AG04449 (cell line): Measurements from ENCODE around the gene TBC1D2.

Experiments used
- CTCF ChIA-PET: fragments of 350-600 bp; formaldehyde crosslinking; extraction: SDS; loops from one replicate; lab custom pipeline; 2021; ENCODE audit warnings: antibody characterized with exemption; lab: Yijun Ruan, JAX
- POLR2A ChIA-PET: fragments of 400-600, 350-600 bp; formaldehyde crosslinking; extraction: SDS; loops from one replicate; lab custom pipeline; 2020; ENCODE audit warnings: antibody characterized with exemption, inconsistent platforms; lab: Yijun Ruan, JAX
- DNase-seq: peaks from one replicate; pipeline ENCODE4 v3.0.0-alpha.2; 2010; ENCODE audit warnings: low read depth, low spot score
- H3K4me3 ChIP-seq: 2 replicates; pipeline ENCODE4 v1.5.1; 2011; ENCODE audit warnings: low read depth, mild to moderate bottlenecking, control low read depth, low read length
- TF ChIP-seq, protein P1 (sequence below): IDR thresholded peaks from one replicate; pipeline ENCODE4 v1.5.1; 2011; ENCODE audit warnings: mild to moderate bottlenecking, moderate library complexity, low read length, control low read depth, inconsistent platforms; ENCODE audit not compliant: insufficient read depth; ENCODE audit errors: missing control alignments

TBC1D2 gene

DNA sequence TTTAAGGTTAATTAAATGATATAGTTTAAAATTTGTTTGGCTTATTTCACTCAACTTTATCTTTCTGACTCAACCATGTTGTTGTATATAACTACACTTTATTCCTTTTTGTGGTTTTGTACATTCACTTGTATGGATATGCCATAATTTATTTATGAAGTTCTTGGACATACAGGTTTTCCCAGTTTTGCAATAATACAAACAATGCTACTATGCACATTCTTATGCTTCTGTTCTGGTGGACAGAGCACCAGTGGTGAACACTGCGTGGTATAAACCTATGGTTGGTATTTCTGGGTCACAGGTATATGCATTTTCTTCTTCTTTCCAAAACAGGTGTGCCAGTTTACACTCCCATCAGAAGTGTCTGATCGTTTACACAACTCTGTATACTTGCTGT is 100.8 kb downstream of the TBC1D2 start:
- ChIA-PET POLR2A (no interaction called here), CTCF (no interaction called here)
- no peak for DNase-seq
- TF ChIP-seq, protein P1, sequence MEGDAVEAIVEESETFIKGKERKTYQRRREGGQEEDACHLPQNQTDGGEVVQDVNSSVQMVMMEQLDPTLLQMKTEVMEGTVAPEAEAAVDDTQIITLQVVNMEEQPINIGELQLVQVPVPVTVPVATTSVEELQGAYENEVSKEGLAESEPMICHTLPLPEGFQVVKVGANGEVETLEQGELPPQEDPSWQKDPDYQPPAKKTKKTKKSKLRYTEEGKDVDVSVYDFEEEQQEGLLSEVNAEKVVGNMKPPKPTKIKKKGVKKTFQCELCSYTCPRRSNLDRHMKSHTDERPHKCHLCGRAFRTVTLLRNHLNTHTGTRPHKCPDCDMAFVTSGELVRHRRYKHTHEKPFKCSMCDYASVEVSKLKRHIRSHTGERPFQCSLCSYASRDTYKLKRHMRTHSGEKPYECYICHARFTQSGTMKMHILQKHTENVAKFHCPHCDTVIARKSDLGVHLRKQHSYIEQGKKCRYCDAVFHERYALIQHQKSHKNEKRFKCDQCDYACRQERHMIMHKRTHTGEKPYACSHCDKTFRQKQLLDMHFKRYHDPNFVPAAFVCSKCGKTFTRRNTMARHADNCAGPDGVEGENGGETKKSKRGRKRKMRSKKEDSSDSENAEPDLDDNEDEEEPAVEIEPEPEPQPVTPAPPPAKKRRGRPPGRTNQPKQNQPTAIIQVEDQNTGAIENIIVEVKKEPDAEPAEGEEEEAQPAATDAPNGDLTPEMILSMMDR, result no peak
- no peak overlapping the region for H3K4me3 ChIP-seq

DNA sequence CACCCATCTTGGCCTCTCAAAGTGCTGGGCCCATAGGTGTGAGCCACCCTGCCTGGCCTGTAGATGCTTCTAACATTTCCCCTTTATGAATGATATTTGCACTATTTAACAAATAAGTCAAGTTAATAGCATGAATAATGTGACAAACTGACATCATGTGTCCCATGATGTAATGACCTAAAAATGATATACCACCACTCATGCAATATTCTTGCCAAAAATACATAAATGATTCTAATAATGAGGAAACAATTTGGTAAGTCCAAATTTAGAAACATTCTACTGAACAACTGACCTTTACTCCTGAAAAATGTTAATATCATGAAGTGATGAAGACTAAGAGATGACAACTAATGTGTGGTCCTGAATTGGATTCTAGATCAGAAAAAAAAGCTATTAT is 102.9 kb downstream of the TBC1D2 start:
- TF ChIP-seq, protein P1, result no peak
- ChIA-PET CTCF (interaction anchor here (0.7 to 0.9 kb wide), 2 partner anchors 9 to 79 kb away, joined by 3 read pairs; no protein-coding TSS in a partner anchor), POLR2A (no interaction called here)
- no peak overlapping the region for H3K4me3 ChIP-seq
- no peak for DNase-seq

DNA sequence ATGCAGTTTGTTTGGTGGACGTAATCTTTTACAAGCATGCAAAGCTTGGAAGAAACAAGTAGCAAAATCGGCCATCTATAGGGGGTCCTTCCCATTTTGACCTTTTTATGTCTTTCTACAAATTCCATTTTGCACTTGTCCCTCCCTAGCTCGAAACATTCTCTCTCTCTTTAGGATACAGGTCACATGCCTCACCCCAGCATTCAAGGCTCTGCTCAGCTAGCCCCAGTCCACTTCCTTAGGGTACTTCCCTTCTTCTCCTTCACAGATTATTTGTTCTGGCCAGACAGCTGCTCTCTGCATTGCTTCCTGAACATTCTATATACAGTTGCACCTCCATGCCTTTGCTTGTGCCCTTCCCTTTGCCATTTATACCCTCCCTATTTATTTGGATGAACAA is 104.7 kb downstream of the TBC1D2 start:
- H3K4me3 ChIP-seq, result no peak overlapping the region
- ChIA-PET CTCF (no interaction called here), POLR2A (no interaction called here)
- TF ChIP-seq, protein P1, result no peak
- no peak for DNase-seq

DNA sequence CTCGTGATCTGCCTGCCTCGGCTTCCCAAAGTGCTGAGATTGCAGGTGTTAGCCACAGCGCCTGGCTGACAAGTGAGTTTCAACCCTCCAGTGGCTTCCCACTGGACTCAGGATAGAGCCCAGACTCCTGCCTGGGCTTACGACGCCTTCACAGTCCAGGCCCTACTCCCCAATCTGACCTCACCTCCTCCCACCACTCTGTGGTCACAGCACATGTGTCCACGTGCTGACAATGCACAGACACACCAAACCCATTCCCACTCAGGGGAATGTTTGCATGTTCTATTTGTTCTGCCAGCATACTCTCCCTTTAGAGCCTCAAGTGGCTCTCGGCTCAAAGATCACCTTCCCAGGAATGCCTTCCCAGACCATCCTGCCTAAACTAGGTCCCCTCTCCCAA is 105.3 kb downstream of the TBC1D2 start:
- TF ChIP-seq, protein P1, result no peak
- POLR2A ChIA-PET, result no interaction called here

DNA sequence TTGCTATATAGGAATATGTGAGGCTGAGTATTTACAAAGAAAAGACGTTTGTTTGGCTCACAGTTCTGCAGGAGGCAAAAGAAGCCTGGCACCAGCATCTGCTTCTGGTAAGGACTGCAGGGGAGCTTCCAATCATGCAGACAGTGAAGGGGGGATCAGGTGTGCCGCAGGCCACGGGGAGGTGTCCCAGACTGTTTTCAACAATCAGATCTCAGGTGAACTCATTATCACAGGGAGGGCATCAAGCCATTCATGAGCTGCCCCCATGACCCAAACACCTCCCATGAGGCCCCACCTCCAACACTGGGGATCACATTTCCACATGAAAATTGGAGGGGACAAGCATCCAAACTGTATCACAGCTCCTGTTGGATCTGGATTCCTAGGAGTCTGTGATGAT is 106.0 kb downstream of the TBC1D2 start:
- no peak for DNase-seq
- POLR2A ChIA-PET, result no interaction called here
- CTCF ChIA-PET, result interaction anchor here (0.8 to 1.5 kb wide), 2 partner anchors 44 to 115 kb away, joined by 3 read pairs; no protein-coding TSS in a partner anchor
- TF ChIP-seq, protein P1, result no peak
- no peak overlapping the region for H3K4me3 ChIP-seq

More for the DNA sequence above, 105.3 kb downstream of the TBC1D2 start:
- no peak for DNase-seq
- CTCF ChIA-PET, result interaction anchor here (1.5 kb wide), 1 partner anchor 114 kb away, joined by 3 read pairs; no protein-coding TSS in a partner anchor
- no peak overlapping the region for H3K4me3 ChIP-seq
